ENCODE measurements around the gene ANXA2. TPM values are rescaled to one million over a fixed set of nuclear protein-coding genes. Genes with fewer than 3 reads are reported as not detected.
A peak's percentile ranks its signal among the peaks of the same experiment; 100 is the strongest.
"Not testable (repeated sequence)": the region's sequence is repeated elsewhere in the genome, so short reads cannot be mapped to it uniquely, and the experiment has no call there.

ANXA2 gene
- 2,122 TPM for total RNA-seq

DNA sequence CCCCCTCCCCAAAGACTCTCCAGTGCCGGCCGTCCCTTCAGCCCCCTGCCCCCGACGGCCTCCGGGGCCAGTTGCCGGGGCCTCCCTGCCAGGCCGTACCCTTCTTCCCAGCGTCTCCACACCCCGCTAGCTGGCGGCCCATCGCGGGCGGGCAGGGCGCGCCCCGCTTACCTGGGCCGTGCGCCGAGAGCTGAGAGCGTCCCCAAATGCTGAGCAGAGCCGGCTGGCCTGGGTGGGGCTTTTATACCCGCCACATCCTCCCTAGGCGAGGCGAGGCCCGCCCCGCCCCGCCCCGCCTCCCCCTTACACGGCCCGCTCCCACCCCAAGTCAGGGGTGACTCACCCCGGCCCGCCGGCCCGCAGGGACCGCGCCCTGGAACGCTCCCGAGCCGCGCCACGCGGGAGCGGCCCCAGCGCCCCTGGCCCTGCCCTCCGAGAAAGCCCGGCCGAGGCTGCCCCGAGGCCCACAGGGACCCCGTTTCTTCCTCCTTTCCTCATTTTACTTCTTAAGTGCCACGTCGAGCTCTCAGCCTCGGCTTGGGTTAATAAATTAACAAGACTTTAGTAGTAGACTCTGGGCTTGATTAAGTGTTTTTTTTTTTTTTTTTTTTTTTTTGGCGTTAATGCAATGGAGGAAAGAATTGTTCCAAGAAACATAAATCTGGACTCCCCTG lies at the start of gene ANXA2:
Gene ANXA2, minus strand, starts transcription at position 215 of the 674 bp plus-strand sequence. CDS start 11,911 bp downstream, outside the sequence.
- peak; percentile 78 for ATAC-seq

DNA sequence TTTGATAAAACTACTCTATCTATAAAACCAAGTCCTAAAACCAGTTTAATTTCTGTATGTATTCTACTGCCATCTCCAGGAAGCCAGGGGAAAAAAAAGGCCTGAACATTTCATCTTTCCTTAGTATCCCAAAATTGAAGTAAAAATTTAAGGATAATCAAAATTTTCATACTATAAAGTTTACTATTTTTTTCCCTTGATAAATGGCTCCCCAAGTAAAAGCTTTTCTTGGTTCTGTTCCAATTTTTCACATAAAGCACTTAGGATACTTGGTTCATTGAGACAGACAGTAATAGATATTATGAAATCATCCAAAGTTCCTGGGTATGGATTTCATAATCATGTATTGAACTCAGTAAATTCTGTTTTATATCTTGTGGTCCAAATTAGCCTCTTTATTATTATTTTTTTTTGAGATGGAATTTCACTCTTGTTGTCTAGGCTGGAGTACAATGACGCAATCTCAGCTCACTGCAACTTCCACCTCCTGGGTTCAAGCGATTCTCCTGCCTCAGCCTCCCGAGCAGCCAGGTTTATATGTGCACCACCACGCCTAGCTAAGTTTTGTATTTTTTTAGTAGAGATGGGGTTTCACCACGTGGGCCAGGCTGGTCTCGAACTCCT lies 46.6 kb upstream of the ANXA2 start:
- ATAC-seq, result no peak

GRCh38 chr15:60442763-60443162 lies 45.0 kb upstream of the ANXA2 start:
- ATAC-seq, result no peak

- no peak for ATAC-seq
Measured at GRCh38 chr15:60442031-60442650, 44.4 kb upstream of the ANXA2 start.

GRCh38 chr15:60441331-60441730 lies 43.5 kb upstream of the ANXA2 start:
- ATAC-seq, result no peak

GRCh38 chr15:60438646-60439045 lies 40.9 kb upstream of the ANXA2 start:
- ATAC-seq, result no peak

DNA sequence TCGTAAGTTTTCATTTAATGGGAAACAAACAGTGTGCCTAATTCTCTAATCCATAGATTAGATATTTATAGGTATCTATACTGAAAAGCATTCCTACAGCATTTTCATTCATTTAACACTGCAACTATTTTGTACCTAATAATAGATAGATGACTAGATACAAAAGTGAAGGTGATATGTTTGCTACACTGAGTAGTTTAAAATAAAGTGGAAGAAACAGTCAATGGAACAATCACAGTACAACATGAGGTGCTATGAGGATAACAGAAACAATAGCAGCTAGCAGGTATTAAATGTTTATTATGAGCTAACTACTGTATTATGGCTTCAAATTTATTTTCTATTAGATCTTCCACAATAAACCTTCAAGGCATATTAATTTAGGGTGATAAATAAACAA lies 31.1 kb upstream of the ANXA2 start:
- no peak for ATAC-seq

- peak; percentile 76 for ATAC-seq
Measured at GRCh38 chr15:60426870-60427508, 29.2 kb upstream of the ANXA2 start.

DNA sequence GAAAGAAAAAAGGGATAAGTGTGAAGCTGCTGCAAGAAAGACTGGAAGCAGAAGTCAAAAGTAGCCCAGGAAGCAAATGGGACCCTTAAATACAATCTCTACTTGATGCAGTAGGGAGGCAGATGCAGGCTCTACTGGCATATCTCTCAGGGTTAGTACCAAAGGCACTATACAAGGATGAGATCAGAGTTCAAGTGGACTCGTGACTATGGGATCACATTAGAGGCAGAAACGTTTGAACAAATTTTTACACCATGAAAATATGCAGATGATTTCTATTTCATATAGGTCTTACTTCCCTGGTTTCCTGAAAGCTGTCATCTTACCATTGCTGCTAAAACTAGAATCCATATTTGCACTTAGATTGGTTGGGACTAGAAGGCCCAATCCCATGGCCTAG lies 27.7 kb upstream of the ANXA2 start:
- ATAC-seq, result no peak

GRCh38 chr15:60424006-60424405 lies 26.2 kb upstream of the ANXA2 start:
- ATAC-seq, result no peak

GRCh38 chr15:60423537-60423936 lies 25.8 kb upstream of the ANXA2 start:
- ATAC-seq, result peak; percentile 53

- no peak for ATAC-seq
Measured at GRCh38 chr15:60421544-60421943, 23.8 kb upstream of the ANXA2 start.

GRCh38 chr15:60420203-60420716 lies 22.5 kb upstream of the ANXA2 start:
- no peak for ATAC-seq

DNA sequence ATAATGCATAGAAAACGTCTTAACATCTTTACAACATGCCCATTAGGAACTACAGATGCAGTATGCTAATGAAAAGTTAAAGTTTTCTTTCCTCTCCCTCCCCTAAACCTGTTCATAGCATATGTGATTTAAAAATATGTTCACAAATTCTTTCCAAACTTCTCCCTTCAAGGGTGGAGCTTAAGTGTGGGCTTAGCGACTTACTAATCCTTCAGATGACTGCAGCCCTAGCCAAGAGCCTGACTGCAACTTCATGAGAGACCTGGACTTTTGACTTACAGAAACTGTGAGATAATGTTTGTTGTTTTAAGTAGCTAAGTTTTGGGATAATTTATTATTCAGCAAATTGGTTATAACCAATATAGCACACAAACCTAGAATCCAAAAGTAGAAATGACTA lies 22.0 kb upstream of the ANXA2 start:
- ATAC-seq, result peak; percentile 52

- ATAC-seq, result no peak
Measured at GRCh38 chr15:60418096-60418495, 20.3 kb upstream of the ANXA2 start.

GRCh38 chr15:60417112-60417511 lies 19.3 kb upstream of the ANXA2 start:
- ATAC-seq, result no peak

DNA sequence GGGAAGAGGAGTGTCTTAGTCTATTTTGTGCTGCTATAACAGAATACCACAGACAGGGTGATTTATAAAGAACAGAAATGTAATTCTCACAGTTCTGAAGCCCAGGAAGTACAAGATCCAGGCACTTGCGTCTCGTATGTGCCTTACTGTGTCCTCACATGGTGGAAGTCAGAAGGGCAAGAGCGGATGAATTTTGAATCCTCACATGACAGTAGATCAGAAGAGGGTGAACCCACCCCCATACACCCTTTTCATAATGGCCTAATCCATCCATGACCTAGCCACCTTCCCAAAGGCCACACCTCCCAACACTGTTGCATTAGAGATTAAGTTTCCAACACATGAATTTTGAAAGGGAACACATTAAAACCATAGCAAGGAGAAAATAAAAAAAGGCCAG lies 18.7 kb upstream of the ANXA2 start:
- no peak for ATAC-seq

DNA sequence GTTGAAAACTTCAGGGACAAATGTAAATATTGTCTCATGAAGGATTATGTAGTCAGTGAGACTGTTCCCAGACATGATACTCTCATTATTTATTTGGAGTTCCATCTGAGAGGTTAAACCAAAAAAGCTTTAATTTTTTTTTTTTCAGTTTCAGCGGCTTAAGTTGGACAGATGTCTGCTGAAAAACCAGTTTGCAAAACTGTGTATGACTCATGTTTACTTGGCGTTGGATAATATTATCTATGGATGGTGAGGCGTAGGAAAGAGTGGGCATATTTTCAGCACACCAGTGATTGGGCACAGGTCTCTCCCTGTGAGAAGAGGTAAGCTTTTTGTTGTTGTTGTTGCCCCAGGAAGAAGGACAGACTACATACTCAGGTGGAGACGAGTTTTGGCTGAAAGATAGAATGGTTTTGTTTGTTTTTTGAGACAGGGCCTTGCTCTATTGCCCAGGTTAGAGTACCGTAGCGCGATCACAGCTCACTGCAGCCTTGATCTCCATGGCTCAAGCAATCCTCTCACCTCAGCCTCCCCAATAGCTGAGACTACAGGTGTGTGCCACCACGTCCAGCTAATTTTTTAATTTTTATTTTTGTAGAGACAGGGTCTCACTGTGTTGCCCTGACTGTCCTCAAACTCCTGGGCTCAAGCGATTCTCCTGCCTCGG lies 16.4 kb upstream of the ANXA2 start:
- peak; percentile 84 for ATAC-seq

- ATAC-seq, result no peak
Measured at GRCh38 chr15:60413231-60413824, 15.5 kb upstream of the ANXA2 start.

- ATAC-seq, result not testable (repeated sequence)
Measured at GRCh38 chr15:60412807-60413206, 15.0 kb upstream of the ANXA2 start.

GRCh38 chr15:60411774-60412425 lies 14.1 kb upstream of the ANXA2 start:
- ATAC-seq, result no peak

DNA sequence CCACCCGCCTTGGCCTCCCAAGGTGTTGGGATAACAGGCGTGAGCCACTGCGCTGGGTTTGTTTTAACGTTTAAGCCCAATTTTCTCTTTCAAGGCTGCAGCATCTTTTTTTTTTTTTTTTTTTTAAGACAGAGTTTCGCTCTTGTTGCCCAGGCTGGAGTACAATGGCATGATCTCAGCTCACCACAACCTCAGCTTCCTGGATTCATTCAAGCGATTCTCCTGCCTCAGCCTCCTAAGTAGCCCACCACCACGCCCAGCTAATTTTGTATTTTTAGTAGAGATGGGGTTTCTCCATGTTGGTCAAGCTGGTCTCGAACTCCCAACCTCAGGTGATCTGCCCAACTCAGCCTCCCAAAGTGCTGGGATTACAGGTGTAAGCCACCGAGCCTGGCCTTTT lies 12.6 kb upstream of the ANXA2 start:
- not testable (repeated sequence) for ATAC-seq

Data from esophagus mucosa (tissue), 1 donor.